HEK293 (cell line): ENCODE measurements around the gene VPS29.

Source experiments
- CTCF ChIA-PET: fragments of 350-600 bp; formaldehyde crosslinking; extraction: SDS; loops from one replicate; lab custom pipeline; 2021; ENCODE audit warnings: antibody characterized with exemption; lab: Yijun Ruan, JAX
- POLR2A ChIA-PET: fragments of 300-600 bp; formaldehyde crosslinking; extraction: SDS; loops from one replicate; lab custom pipeline; 2020; ENCODE audit warnings: antibody characterized with exemption, inconsistent platforms; lab: Yijun Ruan, JAX
- H3K27ac ChIP-seq: fragments of 200-500 bp; sonication (Bioruptor generic); 2 replicates; pipeline ENCODE4 v1.5.1; 2014; ENCODE audit warnings: low read depth, low read length, control low read depth, inconsistent platforms; ENCODE audit errors: extremely low read depth
- H3K36me3 ChIP-seq, 2 experiments: fragments of 200-500 bp in 1 of 2; sonication (Bioruptor generic) in 1 of 2; 1 replicate in 1 of 2; 2 replicates in 1 of 2; pipeline ENCODE4 v1.5.1; 2014 to 2017; ENCODE audit warnings: inconsistent platforms in 2 of 2, low read length in 2 of 2; ENCODE audit not compliant: control insufficient read depth in 2 of 2, insufficient read depth in 1 of 2
- H3K4me1 ChIP-seq: fragments of 200-500 bp; sonication (Bioruptor generic); 2 replicates; pipeline ENCODE4 v1.5.1; 2014; ENCODE audit warnings: mild to moderate bottlenecking, low read length, inconsistent platforms; ENCODE audit not compliant: control insufficient read depth, insufficient read depth
- H3K4me3 ChIP-seq: 2 replicates; pipeline ENCODE4 v1.5.1; 2011; ENCODE audit warnings: low read depth, mild to moderate bottlenecking, control low read depth, low read length, moderate library complexity
- H3K9me3 ChIP-seq: fragments of 200-500 bp; sonication (Bioruptor generic); 2 replicates; pipeline ENCODE4 v1.5.1; 2014; ENCODE audit warnings: low read depth, low read length, inconsistent platforms; ENCODE audit not compliant: control insufficient read depth, insufficient read depth
- FEZF1 ChIP-seq: fragments of 450-650 bp; formaldehyde crosslinking; IDR thresholded peaks from 2 replicates; pipeline ENCODE4 v1.5.1; 2016; ENCODE audit warnings: missing biosample characterization, missing genetic modification characterization
- HOXD13 ChIP-seq: sonication (generic); formaldehyde crosslinking; IDR thresholded peaks from 2 replicates; pipeline ENCODE4 v1.8.0; 2022; ENCODE audit warnings: missing genetic modification reagents, borderline replicate concordance
- OVOL3 ChIP-seq: fragments of 450-650 bp; formaldehyde crosslinking; IDR thresholded peaks from 2 replicates; pipeline ENCODE4 v1.5.1; 2016; ENCODE audit warnings: missing biosample characterization, missing genetic modification characterization
- ZNF169 ChIP-seq: fragments of 450-650 bp; formaldehyde crosslinking; IDR thresholded peaks from 2 replicates; pipeline ENCODE4 v1.5.1; 2016; ENCODE audit warnings: missing biosample characterization, missing genetic modification characterization
- ZNF174 ChIP-seq: fragments of 450-650 bp; formaldehyde crosslinking; IDR thresholded peaks from 2 replicates; pipeline ENCODE4 v1.5.0; 2017; ENCODE audit warnings: missing biosample characterization, mild to moderate bottlenecking, missing genetic modification characterization
- ZNF324 ChIP-seq: fragments of 450-650 bp; formaldehyde crosslinking; IDR thresholded peaks from 2 replicates; pipeline ENCODE4 v1.5.1; 2016; ENCODE audit warnings: missing biosample characterization, missing genetic modification characterization
- ZNF354C ChIP-seq: fragments of 450-650 bp; formaldehyde crosslinking; IDR thresholded peaks from 2 replicates; pipeline ENCODE4 v1.5.1; 2016; ENCODE audit warnings: missing biosample characterization, missing genetic modification characterization, low read depth, borderline replicate concordance
- ZNF600 ChIP-seq: fragments of 450-650 bp; formaldehyde crosslinking; IDR thresholded peaks from 2 replicates; pipeline ENCODE4 v1.5.1; 2016; ENCODE audit warnings: missing biosample characterization, missing genetic modification characterization
- ZNF701 ChIP-seq: fragments of 450-650 bp; formaldehyde crosslinking; IDR thresholded peaks from 2 replicates; pipeline ENCODE4 v1.5.1; 2016; ENCODE audit warnings: missing biosample characterization, missing genetic modification characterization
- ZSCAN16 ChIP-seq: fragments of 450-650 bp; formaldehyde crosslinking; IDR thresholded peaks from 2 replicates; pipeline ENCODE4 v1.5.1; 2016; ENCODE audit warnings: missing biosample characterization, missing genetic modification characterization
- TF ChIP-seq, protein P1 (sequence below): fragments of 450-650 bp; formaldehyde crosslinking; conservative IDR thresholded peaks from 2 replicates; pipeline ENCODE4 v1.5.1; 2016; ENCODE audit warnings: low read depth, missing biosample characterization, missing genetic modification characterization
- TF ChIP-seq, protein P2 (sequence below): fragments of 450-650 bp; formaldehyde crosslinking; IDR thresholded peaks from 2 replicates; pipeline ENCODE4 v1.5.1; 2016; ENCODE audit warnings: missing biosample characterization, missing genetic modification characterization
- TF ChIP-seq, protein P3 (sequence below): fragments of 450-650 bp; IDR thresholded peaks from 2 replicates; pipeline ENCODE4 v1.5.1; 2018; ENCODE audit warnings: missing biosample characterization, missing genetic modification characterization

The VPS29 gene

DNA sequence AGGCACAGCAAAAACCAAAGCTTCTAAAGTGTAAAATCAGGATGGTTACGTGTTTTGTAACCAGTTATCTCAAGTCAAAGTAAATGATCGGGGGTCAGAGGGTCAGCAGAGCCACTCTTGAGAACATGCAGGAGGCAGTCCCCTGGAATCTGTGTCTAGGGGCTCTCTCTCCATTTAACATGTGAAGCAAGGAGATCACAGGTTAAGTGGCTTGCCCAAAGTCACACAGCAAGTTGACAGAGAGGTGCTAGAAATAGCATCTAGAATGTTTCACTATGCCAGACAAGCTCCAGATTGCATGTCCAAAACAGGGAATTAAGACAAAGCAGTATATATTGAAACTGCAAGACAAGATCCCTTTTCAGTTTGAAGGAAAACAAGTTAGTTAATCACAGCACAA is 47.8 kb upstream of the VPS29 start (continued):
- TF ChIP-seq, protein P1, sequence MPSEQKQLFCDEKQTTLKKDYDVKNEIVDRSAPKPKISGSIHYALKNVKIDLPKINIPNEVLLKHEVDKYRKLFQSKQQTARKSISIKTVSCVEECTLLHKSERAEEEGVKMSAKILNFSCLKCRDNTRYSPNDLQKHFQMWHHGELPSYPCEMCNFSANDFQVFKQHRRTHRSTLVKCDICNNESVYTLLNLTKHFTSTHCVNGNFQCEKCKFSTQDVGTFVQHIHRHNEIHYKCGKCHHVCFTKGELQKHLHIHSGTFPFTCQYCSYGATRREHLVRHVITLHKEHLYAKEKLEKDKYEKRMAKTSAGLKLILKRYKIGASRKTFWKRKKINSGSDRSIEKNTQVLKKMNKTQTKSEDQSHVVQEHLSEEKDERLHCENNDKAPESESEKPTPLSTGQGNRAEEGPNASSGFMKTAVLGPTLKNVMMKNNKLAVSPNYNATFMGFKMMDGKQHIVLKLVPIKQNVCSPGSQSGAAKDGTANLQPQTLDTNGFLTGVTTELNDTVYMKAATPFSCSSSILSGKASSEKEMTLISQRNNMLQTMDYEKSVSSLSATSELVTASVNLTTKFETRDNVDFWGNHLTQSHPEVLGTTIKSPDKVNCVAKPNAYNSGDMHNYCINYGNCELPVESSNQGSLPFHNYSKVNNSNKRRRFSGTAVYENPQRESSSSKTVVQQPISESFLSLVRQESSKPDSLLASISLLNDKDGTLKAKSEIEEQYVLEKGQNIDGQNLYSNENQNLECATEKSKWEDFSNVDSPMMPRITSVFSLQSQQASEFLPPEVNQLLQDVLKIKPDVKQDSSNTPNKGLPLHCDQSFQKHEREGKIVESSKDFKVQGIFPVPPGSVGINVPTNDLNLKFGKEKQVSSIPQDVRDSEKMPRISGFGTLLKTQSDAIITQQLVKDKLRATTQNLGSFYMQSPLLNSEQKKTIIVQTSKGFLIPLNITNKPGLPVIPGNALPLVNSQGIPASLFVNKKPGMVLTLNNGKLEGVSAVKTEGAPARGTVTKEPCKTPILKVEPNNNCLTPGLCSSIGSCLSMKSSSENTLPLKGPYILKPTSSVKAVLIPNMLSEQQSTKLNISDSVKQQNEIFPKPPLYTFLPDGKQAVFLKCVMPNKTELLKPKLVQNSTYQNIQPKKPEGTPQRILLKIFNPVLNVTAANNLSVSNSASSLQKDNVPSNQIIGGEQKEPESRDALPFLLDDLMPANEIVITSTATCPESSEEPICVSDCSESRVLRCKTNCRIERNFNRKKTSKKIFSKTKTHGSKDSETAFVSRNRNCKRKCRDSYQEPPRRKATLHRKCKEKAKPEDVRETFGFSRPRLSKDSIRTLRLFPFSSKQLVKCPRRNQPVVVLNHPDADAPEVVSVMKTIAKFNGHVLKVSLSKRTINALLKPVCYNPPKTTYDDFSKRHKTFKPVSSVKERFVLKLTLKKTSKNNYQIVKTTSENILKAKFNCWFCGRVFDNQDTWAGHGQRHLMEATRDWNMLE, result no peak
- TF ChIP-seq ZSCAN16 (tag by site-specific recombination) (no peak), HOXD13 (CRISPR knock-in tag) (no peak)

DNA sequence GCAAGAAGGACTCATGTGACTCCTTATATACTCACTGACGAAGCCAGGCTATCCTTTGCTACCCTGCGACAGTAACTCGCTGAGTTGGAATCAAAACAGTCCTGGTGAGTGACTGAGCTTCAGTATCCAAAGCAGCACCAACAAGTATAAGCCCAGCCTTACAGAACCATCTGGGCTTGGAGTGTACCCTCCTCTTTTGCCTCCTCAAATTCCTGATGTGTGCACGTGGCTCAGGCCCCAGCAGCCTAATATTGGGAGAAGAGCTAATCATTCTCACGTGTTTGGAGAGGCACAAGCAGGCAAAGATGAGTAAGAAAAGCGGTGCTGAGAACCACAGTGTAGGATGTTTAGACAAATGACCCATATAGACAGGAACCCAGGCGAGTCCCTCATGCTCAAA is 46.8 kb upstream of the VPS29 start:
- CTCF ChIA-PET, result interaction anchor here (1.1 to 4.0 kb wide), 3 partner anchors 17 to 279 kb away, joined by 5 to 23 read pairs (median 5); no protein-coding TSS in a partner anchor
- POLR2A ChIA-PET, result interaction anchor here (0.5 to 0.7 kb wide), 2 partner anchors 15 to 115 kb away, joined by 3 to 5 read pairs; no protein-coding TSS in a partner anchor
- TF ChIP-seq ZNF701 (tag by site-specific recombination), result no peak
- TF ChIP-seq, protein P2, sequence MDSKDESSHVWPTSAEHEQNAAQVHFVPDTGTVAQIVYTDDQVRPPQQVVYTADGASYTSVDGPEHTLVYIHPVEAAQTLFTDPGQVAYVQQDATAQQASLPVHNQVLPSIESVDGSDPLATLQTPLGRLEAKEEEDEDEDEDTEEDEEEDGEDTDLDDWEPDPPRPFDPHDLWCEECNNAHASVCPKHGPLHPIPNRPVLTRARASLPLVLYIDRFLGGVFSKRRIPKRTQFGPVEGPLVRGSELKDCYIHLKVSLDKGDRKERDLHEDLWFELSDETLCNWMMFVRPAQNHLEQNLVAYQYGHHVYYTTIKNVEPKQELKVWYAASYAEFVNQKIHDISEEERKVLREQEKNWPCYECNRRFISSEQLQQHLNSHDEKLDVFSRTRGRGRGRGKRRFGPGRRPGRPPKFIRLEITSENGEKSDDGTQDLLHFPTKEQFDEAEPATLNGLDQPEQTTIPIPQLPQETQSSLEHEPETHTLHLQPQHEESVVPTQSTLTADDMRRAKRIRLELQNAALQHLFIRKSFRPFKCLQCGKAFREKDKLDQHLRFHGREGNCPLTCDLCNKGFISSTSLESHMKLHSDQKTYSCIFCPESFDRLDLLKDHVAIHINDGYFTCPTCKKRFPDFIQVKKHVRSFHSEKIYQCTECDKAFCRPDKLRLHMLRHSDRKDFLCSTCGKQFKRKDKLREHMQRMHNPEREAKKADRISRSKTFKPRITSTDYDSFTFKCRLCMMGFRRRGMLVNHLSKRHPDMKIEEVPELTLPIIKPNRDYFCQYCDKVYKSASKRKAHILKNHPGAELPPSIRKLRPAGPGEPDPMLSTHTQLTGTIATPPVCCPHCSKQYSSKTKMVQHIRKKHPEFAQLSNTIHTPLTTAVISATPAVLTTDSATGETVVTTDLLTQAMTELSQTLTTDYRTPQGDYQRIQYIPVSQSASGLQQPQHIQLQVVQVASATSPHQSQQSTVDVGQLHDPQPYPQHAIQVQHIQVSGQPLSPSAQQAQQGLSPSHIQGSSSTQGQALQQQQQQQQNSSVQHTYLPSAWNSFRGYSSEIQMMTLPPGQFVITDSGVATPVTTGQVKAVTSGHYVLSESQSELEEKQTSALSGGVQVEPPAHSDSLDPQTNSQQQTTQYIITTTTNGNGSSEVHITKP, result no peak
- 0 out of 2 replicates have a peak, but pooled peaks have one; percentile 30 for TF ChIP-seq ZNF600
- peaks cover 19% of the 10 kb centered on the region for H3K4me1 ChIP-seq
- H3K4me3 ChIP-seq, result no peak overlapping the region
- H3K27ac ChIP-seq, result no peak overlapping the region
- H3K36me3 ChIP-seq, result peaks cover 6 to 25% of the 10 kb centered on the region in 2 experiments; a peak in 2 of 3 replicates
- no peaks in the 10 kb centered on the region for H3K9me3 ChIP-seq

DNA sequence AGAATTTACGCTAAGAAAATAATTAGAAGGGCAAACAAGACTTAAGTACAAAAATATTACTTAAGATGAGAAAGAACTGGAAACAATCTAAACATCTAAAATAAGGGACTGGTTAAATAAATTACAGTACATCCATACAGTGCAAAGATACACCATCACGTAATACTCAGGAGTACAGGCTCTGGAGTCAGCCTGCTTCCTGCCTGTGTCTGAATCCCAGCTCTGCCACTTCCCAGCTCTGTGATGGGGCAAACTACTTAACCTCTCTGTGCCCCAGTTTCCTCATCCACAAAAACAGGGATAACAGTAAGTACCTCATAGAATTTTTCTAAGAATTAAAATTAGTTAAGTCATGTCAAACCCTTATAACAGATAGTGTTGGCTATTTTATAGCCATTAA is 45.2 kb upstream of the VPS29 start:
- Histone ChIP-seq H3K9me3 (no peaks in the 10 kb centered on the region), H3K4me3 (no peak overlapping the region), H3K27ac (no peak overlapping the region), H3K4me1 (peaks cover 29% of the 10 kb centered on the region), H3K36me3 (peaks cover 6 to 25% of the 10 kb centered on the region in 2 experiments; a peak in 2 of 3 replicates)
- CTCF ChIA-PET, result interaction anchor here (0.7 to 4.0 kb wide), 2 partner anchors 55 to 170 kb away, joined by 3 to 23 read pairs; no protein-coding TSS in a partner anchor
- TF ChIP-seq ZNF354C (tag by site-specific recombination) (no peak), OVOL3 (tag by site-specific recombination) (no peak), ZNF324 (tag by site-specific recombination) (no peak), ZNF169 (no peak), ZNF174 (tag by site-specific recombination) (no peak), FEZF1 (tag by site-specific recombination) (no peak)
- TF ChIP-seq, protein P3, sequence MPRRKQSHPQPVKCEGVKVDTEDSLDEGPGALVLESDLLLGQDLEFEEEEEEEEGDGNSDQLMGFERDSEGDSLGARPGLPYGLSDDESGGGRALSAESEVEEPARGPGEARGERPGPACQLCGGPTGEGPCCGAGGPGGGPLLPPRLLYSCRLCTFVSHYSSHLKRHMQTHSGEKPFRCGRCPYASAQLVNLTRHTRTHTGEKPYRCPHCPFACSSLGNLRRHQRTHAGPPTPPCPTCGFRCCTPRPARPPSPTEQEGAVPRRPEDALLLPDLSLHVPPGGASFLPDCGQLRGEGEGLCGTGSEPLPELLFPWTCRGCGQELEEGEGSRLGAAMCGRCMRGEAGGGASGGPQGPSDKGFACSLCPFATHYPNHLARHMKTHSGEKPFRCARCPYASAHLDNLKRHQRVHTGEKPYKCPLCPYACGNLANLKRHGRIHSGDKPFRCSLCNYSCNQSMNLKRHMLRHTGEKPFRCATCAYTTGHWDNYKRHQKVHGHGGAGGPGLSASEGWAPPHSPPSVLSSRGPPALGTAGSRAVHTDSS (tag by site-specific recombination), result no peak
- POLR2A ChIA-PET, result no interaction called here
